Thyroid gland (tissue), 4 donors: ENCODE results near the gene PRPSAP2. TPM values are rescaled to one million over a fixed set of nuclear protein-coding genes. Genes with fewer than 3 reads are reported as not detected.

ENCODE experiments used
- DNase-seq, 2 donors: peaks; one replicate each; pipeline ENCODE4 v3.0.0-alpha.2; 2019
- H3K27ac ChIP-seq, 3 donors: fragments of 200-600 bp; sonication (generic); 1 replicate in 2 of 3; 2 replicates in 1 of 3; pipeline ENCODE4 v1.5.1; 2016 to 2019; ENCODE audit warnings: mild to moderate bottlenecking in 1 of 3, moderate library complexity in 1 of 3
- H3K27me3 ChIP-seq: fragments of 200-600 bp; sonication (generic); one replicate; pipeline ENCODE4 v1.5.1; 2019
- H3K36me3 ChIP-seq, 2 donors: fragments of 200-600 bp; sonication (generic); one replicate each; pipeline ENCODE4 v1.5.1; 2016 to 2019
- H3K4me1 ChIP-seq, 2 donors: fragments of 200-600 bp; sonication (generic); one replicate each; pipeline ENCODE4 v1.5.1; 2017 to 2019
- H3K4me3 ChIP-seq, 3 donors: fragments of 200-600 bp; sonication (generic); replicated peaks in 1 of 3; 1 replicate in 2 of 3; 2 replicates in 1 of 3; pipeline ENCODE4 v1.5.1; 2016; ENCODE audit warnings: mild to moderate bottlenecking in 1 of 3
- H3K9me3 ChIP-seq: fragments of 200-600 bp; sonication (generic); one replicate; pipeline ENCODE4 v1.5.1; 2017
- CTCF ChIP-seq, 6 experiments: fragments of 200-600 bp in 3 of 6; fragments of 450-650 bp in 3 of 6; sonication (generic) in 3 of 6; IDR thresholded peaks; one replicate each; pipeline ENCODE4 v1.5.1; 2016 to 2019; ENCODE audit warnings: antibody characterized with exemption in 6 of 6, mild to moderate bottlenecking in 2 of 6, inconsistent platforms in 1 of 6, moderate library complexity in 1 of 6
- POLR2A ChIP-seq, 2 donors: fragments of 450-650 bp; IDR thresholded peaks; one replicate each; pipeline ENCODE4 v1.6.1; 2017; ENCODE audit warnings: antibody characterized with exemption in 2 of 2, mild to moderate bottlenecking in 2 of 2, moderate library complexity in 1 of 2
- whole genome bisulfite sequencing, 2 donors: methylation state at CpG; one replicate each; pipeline ENCODE4 v1.1.5; 2017; 5-methylcytosine and 5-hydroxymethylcytosine counted together
- intact Hi-C: fragments of 100-400 bp; cut with DNase I; formaldehyde crosslinking; loops from one replicate; pipeline ENCODE4 v1.15.1; 2023
- total RNA-seq, 4 donors: library from RNA; depleted of rRNA; stranded (reverse); fragments of >200 nt; gene quantifications; one replicate each; pipeline ENCODE4 v1.2.3, GENCODE V29; 2016

Gene PRPSAP2
- total RNA-seq, 4 donors from 2014 or later = 43.6 to 50.9 (median 49.7) TPM

GRCh38 chr17:18958611-18959010 lies 100.7 kb downstream of the PRPSAP2 start:
- H3K36me3 ChIP-seq = no peaks in the 10 kb centered on the region
- H3K9me3 ChIP-seq = no peaks in the 10 kb centered on the region
- H3K4me3 ChIP-seq = no peak overlapping the region
- DNase-seq = no peak
- no peak for TF ChIP-seq CTCF (IDR thresholded peaks at IDR 0.05)
- TF ChIP-seq POLR2A (IDR thresholded peaks at IDR 0.05) = no peak
- no peak overlapping the region for H3K27ac ChIP-seq
- no peaks in the 10 kb centered on the region for H3K4me1 ChIP-seq
- 82 to 83% methylated on average over 10 to 11 of the region's 11 CpGs for WGBS, 2 donors
- intact Hi-C loops = no loop called here
- H3K27me3 ChIP-seq = no peaks in the 10 kb centered on the region

GRCh38 chr17:18959071-18959844 lies 101.3 kb downstream of the PRPSAP2 start:
- H3K36me3 ChIP-seq = no peaks in the 10 kb centered on the region
- H3K27ac ChIP-seq = no peak overlapping the region
- H3K27me3 ChIP-seq = no peaks in the 10 kb centered on the region
- intact Hi-C loops = no loop called here
- no peak for DNase-seq
- TF ChIP-seq CTCF (IDR thresholded peaks at IDR 0.05) = no peak
- TF ChIP-seq POLR2A (IDR thresholded peaks at IDR 0.05) = no peak
- no peaks in the 10 kb centered on the region for H3K4me1 ChIP-seq
- no peak overlapping the region for H3K4me3 ChIP-seq
- 82 to 89% methylated on average over 7 to 19 of the region's 22 CpGs for WGBS, 2 donors
- no peaks in the 10 kb centered on the region for H3K9me3 ChIP-seq

GRCh38 chr17:18959845-18960240 lies 101.9 kb downstream of the PRPSAP2 start:
- Histone ChIP-seq H3K9me3 (no peaks in the 10 kb centered on the region), H3K36me3 (no peaks in the 10 kb centered on the region), H3K4me1 (no peaks in the 10 kb centered on the region), H3K4me3 (no peak overlapping the region), H3K27me3 (no peaks in the 10 kb centered on the region), H3K27ac (no peak overlapping the region)
- intact Hi-C loops = loop anchor here (10.0 kb wide), 1 partner anchor 65 kb away; no protein-coding TSS in a partner anchor
- TF ChIP-seq POLR2A (IDR thresholded peaks at IDR 0.05) (no peak), CTCF (IDR thresholded peaks at IDR 0.05) (no peak)
- 88 to 90% methylated on average over 5 of the region's 5 CpGs for WGBS, 2 donors
- DNase-seq = no peak

- Histone ChIP-seq H3K36me3 (no peaks in the 10 kb centered on the region), H3K9me3 (no peaks in the 10 kb centered on the region), H3K27ac (no peak overlapping the region), H3K4me3 (no peak overlapping the region), H3K4me1 (no peaks in the 10 kb centered on the region), H3K27me3 (no peaks in the 10 kb centered on the region)
- intact Hi-C loops = loop anchor here (10.0 kb wide), 1 partner anchor 65 kb away; no protein-coding TSS in a partner anchor
- TF ChIP-seq CTCF (IDR thresholded peaks at IDR 0.05) (no peak), POLR2A (IDR thresholded peaks at IDR 0.05) (no peak)
- 89 to 91% methylated on average over 11 to 14 of the region's 15 CpGs for WGBS, 2 donors
- DNase-seq = no peak
Observed at GRCh38 chr17:18960241-18960665, 102.3 kb downstream of the PRPSAP2 start.

- Histone ChIP-seq H3K9me3 (no peaks in the 10 kb centered on the region), H3K27ac (no peak overlapping the region), H3K27me3 (no peaks in the 10 kb centered on the region), H3K36me3 (no peaks in the 10 kb centered on the region), H3K4me1 (no peaks in the 10 kb centered on the region), H3K4me3 (no peak overlapping the region)
- intact Hi-C loops = loop anchor here (10.0 kb wide), 1 partner anchor 64 kb away; no protein-coding TSS in a partner anchor
- 31 to 48% methylated on average over 6 to 11 of the region's 17 CpGs for WGBS, 2 donors
- peak; percentile 80 for DNase-seq
- TF ChIP-seq CTCF (IDR thresholded peaks at IDR 0.05) (peak; percentile 83 to 93 (median 90)), POLR2A (IDR thresholded peaks at IDR 0.05) (no peak)
Observed at GRCh38 chr17:18960803-18961511, 103.0 kb downstream of the PRPSAP2 start.
